Astrocyte (in vitro differentiated cells and primary cell): ENCODE measurements around the gene KIF5A. TPM values are rescaled to one million over a fixed set of nuclear protein-coding genes. Genes with fewer than 3 reads are reported as not detected.
A peak's percentile ranks its signal among the peaks of the same experiment; 100 is the strongest.

Experiments used
- DNase-seq: peaks from one replicate; pipeline ENCODE4 v3.0.0-alpha.2; 2010; ENCODE audit warnings: low read depth
- FAIRE-seq: peaks from 2 replicates; lab custom pipeline; 2011; peaks lifted over from hg19 to GRCh38; lab: Jason Lieb, UNC
- H2AFZ ChIP-seq: 2 replicates; pipeline ENCODE4 v1.6.0; 2012; ENCODE audit warnings: low read depth, low read length, inconsistent platforms
- H3K27ac ChIP-seq: 2 replicates; pipeline ENCODE4 v1.5.1; 2011; ENCODE audit warnings: low read depth, low read length, inconsistent platforms
- H3K27me3 ChIP-seq: 2 replicates; pipeline ENCODE4 v1.6.0; 2011; ENCODE audit warnings: low read length, inconsistent platforms; ENCODE audit not compliant: insufficient read depth
- H3K36me3 ChIP-seq: 2 replicates; pipeline ENCODE4 v1.5.1; 2011; ENCODE audit warnings: low read length, inconsistent platforms; ENCODE audit not compliant: insufficient read depth
- H3K4me1 ChIP-seq: 2 replicates; pipeline ENCODE4 v1.5.1; 2011; ENCODE audit warnings: low read length, inconsistent platforms; ENCODE audit not compliant: insufficient read depth
- H3K4me2 ChIP-seq: 2 replicates; pipeline ENCODE4 v1.6.0; 2012; ENCODE audit warnings: low read length, inconsistent platforms
- H3K4me3 ChIP-seq: 2 replicates; pipeline ENCODE4 v1.5.1; 2011; ENCODE audit warnings: low read depth, mild to moderate bottlenecking, low read length, inconsistent platforms; ENCODE audit not compliant: insufficient read depth
- H3K79me2 ChIP-seq: 2 replicates; pipeline ENCODE4 v1.6.0; 2012; ENCODE audit warnings: mild to moderate bottlenecking, low read length, inconsistent platforms; ENCODE audit not compliant: insufficient read depth
- H3K9ac ChIP-seq: 2 replicates; pipeline ENCODE4 v1.6.0; 2012; ENCODE audit warnings: mild to moderate bottlenecking, low read length, inconsistent platforms
- H3K9me3 ChIP-seq: 2 replicates; pipeline ENCODE4 v1.5.1; 2012; ENCODE audit warnings: low read depth, mild to moderate bottlenecking, low read length, inconsistent platforms; ENCODE audit not compliant: insufficient read depth
- H4K20me1 ChIP-seq: 2 replicates; pipeline ENCODE4 v1.6.0; 2012; ENCODE audit warnings: low read length, inconsistent platforms; ENCODE audit not compliant: insufficient read depth
- H3K27ac Mint-ChIP-seq: one replicate; pipeline ENCODE4 v1.8.0; 2021; ENCODE audit warnings: mild to moderate bottlenecking, mixed read lengths; ENCODE audit not compliant: unreplicated experiment
- H3K27me3 Mint-ChIP-seq: one replicate; pipeline ENCODE4 v1.8.0; 2021; ENCODE audit warnings: low read depth, mixed read lengths; ENCODE audit not compliant: unreplicated experiment
- H3K36me3 Mint-ChIP-seq: one replicate; pipeline ENCODE4 v1.8.0; 2021; ENCODE audit warnings: low read depth, mixed read lengths; ENCODE audit not compliant: unreplicated experiment
- H3K4me1 Mint-ChIP-seq: one replicate; pipeline ENCODE4 v1.8.0; 2021; ENCODE audit warnings: low read depth, mixed read lengths; ENCODE audit not compliant: unreplicated experiment
- H3K4me3 Mint-ChIP-seq: one replicate; pipeline ENCODE4 v1.8.0; 2021; ENCODE audit warnings: mild to moderate bottlenecking, moderate library complexity, mixed read lengths; ENCODE audit not compliant: unreplicated experiment
- H3K9me3 Mint-ChIP-seq: one replicate; pipeline ENCODE4 v1.8.0; 2021; ENCODE audit warnings: mild to moderate bottlenecking, mixed read lengths; ENCODE audit not compliant: unreplicated experiment
- EZH2 ChIP-seq: IDR thresholded peaks from 2 replicates; pipeline ENCODE4 v1.6.1; 2012; ENCODE audit warnings: mild to moderate bottlenecking, low read length, inconsistent platforms; ENCODE audit not compliant: insufficient read depth
- total RNA-seq: library from RNA; stranded (reverse); gene quantifications from 2 replicates; pipeline ENCODE4 v1.2.1, GENCODE V29; 2021
- TF ChIP-seq, protein P1 (sequence below): IDR thresholded peaks from 2 replicates; pipeline ENCODE4 v1.5.1; 2011; ENCODE audit warnings: low read depth, mild to moderate bottlenecking, inconsistent platforms, low read length, moderate library complexity; ENCODE audit not compliant: insufficient read depth

KIF5A gene
- total RNA-seq, 1 donor from 2014 or later = 7.2 TPM

DNA sequence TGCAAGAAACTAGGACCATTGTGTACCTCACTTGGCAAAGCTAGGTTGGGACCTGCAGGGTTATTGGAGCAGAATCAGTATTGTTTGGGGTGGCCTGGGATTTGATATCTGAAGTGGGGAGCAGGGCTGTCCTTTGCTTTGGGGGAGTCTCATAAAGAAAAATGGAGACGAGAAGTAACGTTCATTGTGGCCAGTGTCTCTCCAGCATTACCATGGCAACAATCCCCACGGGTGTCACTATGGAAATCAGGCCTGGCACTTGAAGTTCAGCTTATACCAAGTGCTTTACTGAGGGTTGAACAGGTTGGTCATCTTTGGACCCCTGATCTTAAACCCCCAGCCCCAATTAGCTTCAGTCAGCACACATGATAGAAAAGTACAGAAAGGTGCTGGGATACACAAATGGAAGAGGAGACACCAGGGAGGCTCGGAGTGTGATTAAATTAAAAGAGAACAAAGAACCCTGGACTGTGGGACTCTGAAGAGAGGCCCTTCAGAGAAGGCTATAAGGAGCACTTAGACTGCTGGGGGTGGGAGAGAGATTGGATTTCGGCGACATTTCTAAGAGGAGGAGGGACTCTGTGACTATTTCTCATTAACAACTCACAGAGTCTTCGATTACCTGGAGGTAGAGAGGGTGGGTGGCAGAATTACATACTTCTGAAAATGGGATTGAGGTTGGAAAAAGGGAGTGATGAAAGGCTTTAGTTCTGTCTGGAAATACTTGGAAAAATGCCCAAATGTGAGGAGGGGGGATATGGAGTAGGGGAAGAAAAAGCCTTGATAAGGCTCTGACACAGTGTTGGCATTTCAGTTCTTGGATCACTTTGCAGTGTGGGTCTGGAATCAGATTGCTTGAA is 3.7 kb downstream of the KIF5A start:
- Histone ChIP-seq H4K20me1 (peaks cover 7% of the 10 kb centered on the region), H3K4me3 (no peak overlapping the region), H3K9me3 (no peaks in the 10 kb centered on the region), H3K27me3 (peaks cover 8% of the 10 kb centered on the region), H3K4me1 (peaks cover 13% of the 10 kb centered on the region), H3K27ac (no peak overlapping the region), H3K9ac (no peak overlapping the region), H3K36me3 (no peaks in the 10 kb centered on the region), H3K79me2 (no peaks in the 10 kb centered on the region), H2AFZ (peak overlapping the region; percentile 14), H3K4me2 (peak overlapping the region; percentile 69)
- Mint-ChIP-seq H3K27ac (peak overlapping the region; percentile 8), H3K27me3 (peaks cover 7% of the 10 kb centered on the region), H3K36me3 (peaks cover 3% of the 10 kb centered on the region), H3K4me3 (peak overlapping the region; percentile 63), H3K4me1 (peaks cover 28% of the 10 kb centered on the region), H3K9me3 (peaks cover 3% of the 10 kb centered on the region)
- no peak for FAIRE-seq
- no peak for DNase-seq
- no peak for TF ChIP-seq EZH2
- TF ChIP-seq, protein P1, sequence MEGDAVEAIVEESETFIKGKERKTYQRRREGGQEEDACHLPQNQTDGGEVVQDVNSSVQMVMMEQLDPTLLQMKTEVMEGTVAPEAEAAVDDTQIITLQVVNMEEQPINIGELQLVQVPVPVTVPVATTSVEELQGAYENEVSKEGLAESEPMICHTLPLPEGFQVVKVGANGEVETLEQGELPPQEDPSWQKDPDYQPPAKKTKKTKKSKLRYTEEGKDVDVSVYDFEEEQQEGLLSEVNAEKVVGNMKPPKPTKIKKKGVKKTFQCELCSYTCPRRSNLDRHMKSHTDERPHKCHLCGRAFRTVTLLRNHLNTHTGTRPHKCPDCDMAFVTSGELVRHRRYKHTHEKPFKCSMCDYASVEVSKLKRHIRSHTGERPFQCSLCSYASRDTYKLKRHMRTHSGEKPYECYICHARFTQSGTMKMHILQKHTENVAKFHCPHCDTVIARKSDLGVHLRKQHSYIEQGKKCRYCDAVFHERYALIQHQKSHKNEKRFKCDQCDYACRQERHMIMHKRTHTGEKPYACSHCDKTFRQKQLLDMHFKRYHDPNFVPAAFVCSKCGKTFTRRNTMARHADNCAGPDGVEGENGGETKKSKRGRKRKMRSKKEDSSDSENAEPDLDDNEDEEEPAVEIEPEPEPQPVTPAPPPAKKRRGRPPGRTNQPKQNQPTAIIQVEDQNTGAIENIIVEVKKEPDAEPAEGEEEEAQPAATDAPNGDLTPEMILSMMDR = no peak

DNA sequence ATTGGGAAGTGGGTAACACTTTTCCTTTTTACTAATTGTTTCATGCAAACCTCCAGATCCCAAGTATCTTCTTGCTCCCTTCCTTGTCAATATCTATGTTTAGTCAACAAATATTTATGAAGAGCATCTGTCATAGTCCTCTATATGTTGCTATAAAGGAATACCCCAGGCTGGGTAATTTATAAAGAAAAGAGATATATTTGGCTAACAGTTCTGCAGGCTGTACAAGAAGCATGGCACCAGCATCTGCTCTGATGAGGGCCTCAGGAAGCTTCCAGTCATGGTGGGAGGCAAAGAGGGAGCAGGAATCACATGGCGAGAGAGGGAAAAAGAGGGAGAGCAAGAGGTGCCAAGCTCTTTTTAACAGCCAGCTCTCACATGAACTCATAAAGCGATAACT is 4.6 kb downstream of the KIF5A start:
- Histone ChIP-seq H3K4me2 (no peak overlapping the region), H3K27ac (no peak overlapping the region), H3K79me2 (no peaks in the 10 kb centered on the region), H4K20me1 (peaks cover 7% of the 10 kb centered on the region), H3K4me1 (peaks cover 13% of the 10 kb centered on the region), H3K9ac (no peak overlapping the region), H2AFZ (no peak overlapping the region), H3K27me3 (no peaks in the 10 kb centered on the region), H3K9me3 (no peaks in the 10 kb centered on the region), H3K4me3 (no peak overlapping the region), H3K36me3 (no peaks in the 10 kb centered on the region)
- H3K4me1 Mint-ChIP-seq = peaks cover 28% of the 10 kb centered on the region
- FAIRE-seq (no peak), DNase-seq (no peak)
- TF ChIP-seq, protein P1 = no peak
- no peak for TF ChIP-seq EZH2
- no peak overlapping the region for H3K4me3 Mint-ChIP-seq
- no peak overlapping the region for H3K27ac Mint-ChIP-seq
- no peaks in the 10 kb centered on the region for H3K9me3 Mint-ChIP-seq
- peaks cover 3% of the 10 kb centered on the region for H3K36me3 Mint-ChIP-seq
- no peaks in the 10 kb centered on the region for H3K27me3 Mint-ChIP-seq

DNA sequence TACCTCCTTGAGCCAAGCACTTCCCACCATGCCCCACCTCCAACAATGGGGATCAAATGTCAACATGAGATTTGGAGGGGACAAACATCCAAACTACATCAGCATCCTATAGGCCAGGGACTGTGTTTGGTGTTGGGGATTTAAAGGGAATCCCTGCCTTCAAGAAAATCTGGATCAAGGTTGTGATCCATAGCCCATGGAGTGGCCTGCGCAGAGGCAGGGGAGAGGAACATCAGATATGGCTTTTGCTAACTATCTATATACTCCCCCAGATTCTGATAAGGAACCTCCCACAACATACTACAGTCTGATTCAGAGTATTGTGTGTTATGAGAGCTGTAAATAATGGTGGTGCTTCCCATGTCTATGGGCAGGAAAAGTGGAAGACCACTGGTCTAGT is 5.1 kb downstream of the KIF5A start:
- H3K27ac Mint-ChIP-seq = no peak overlapping the region
- H3K4me3 ChIP-seq = no peak overlapping the region
- H3K79me2 ChIP-seq = no peaks in the 10 kb centered on the region
- H3K4me2 ChIP-seq = no peak overlapping the region
- FAIRE-seq (no peak), DNase-seq (no peak)
- H2AFZ ChIP-seq = no peak overlapping the region
- H3K27me3 Mint-ChIP-seq = no peaks in the 10 kb centered on the region
- H3K36me3 ChIP-seq = no peaks in the 10 kb centered on the region
- H3K27me3 ChIP-seq = no peaks in the 10 kb centered on the region
- H3K36me3 Mint-ChIP-seq = peaks cover 3% of the 10 kb centered on the region
- H3K4me3 Mint-ChIP-seq = no peak overlapping the region
- H3K9me3 ChIP-seq = no peaks in the 10 kb centered on the region
- no peaks in the 10 kb centered on the region for H3K9me3 Mint-ChIP-seq
- peaks cover 13% of the 10 kb centered on the region for H3K4me1 ChIP-seq
- H3K9ac ChIP-seq = no peak overlapping the region
- H3K27ac ChIP-seq = no peak overlapping the region
- H3K4me1 Mint-ChIP-seq = peaks cover 28% of the 10 kb centered on the region
- TF ChIP-seq, protein P1 = no peak
- no peak for TF ChIP-seq EZH2
- H4K20me1 ChIP-seq = peaks cover 7% of the 10 kb centered on the region
